SK-N-SH (cell line): ENCODE measurements around the gene HCN1.

Experiments used
- CHD2 ChIP-seq: fragments of 150-350 bp; IDR thresholded peaks from 2 replicates; pipeline ENCODE4 v1.6.1; 2018; ENCODE audit warnings: low read length; ENCODE audit not compliant: partially characterized antibody
- CTCF ChIP-seq: fragments of 200-600 bp; sonication (generic); IDR thresholded peaks from 2 replicates; pipeline ENCODE4 v1.6.1; 2017; ENCODE audit warnings: antibody characterized with exemption, mild to moderate bottlenecking, moderate library complexity
- EP300 ChIP-seq, 2 experiments: IDR thresholded peaks; 2 replicates each; pipeline versions ENCODE4 v1.4.0 to v1.6.1; 2012; ENCODE audit warnings: borderline replicate concordance in 1 of 2, low read depth in 1 of 2, low read length in 1 of 2
- EZH2phosphoT487 ChIP-seq: fragments of 200-600 bp; sonication (generic); IDR thresholded peaks from 2 replicates; pipeline ENCODE4 v1.6.1; 2017; ENCODE audit warnings: low read depth, mixed run types, mild to moderate bottlenecking, antibody characterized with exemption, moderate library complexity, borderline replicate concordance
- MAX ChIP-seq: IDR thresholded peaks from 2 replicates; pipeline ENCODE4 v1.4.0; 2012; ENCODE audit warnings: low read depth
- MEF2A ChIP-seq: IDR thresholded peaks from 2 replicates; pipeline ENCODE4 v1.4.0; 2012; ENCODE audit warnings: low read depth, borderline replicate concordance
- MXI1 ChIP-seq: IDR thresholded peaks from 2 replicates; pipeline ENCODE4 v1.6.1; 2012; ENCODE audit warnings: mild to moderate bottlenecking, low read depth, low read length, improper control_type of control experiment
- NFIC ChIP-seq: IDR thresholded peaks from 2 replicates; pipeline ENCODE4 v1.4.0; 2012; ENCODE audit warnings: borderline replicate concordance
- POLR2AphosphoS5 ChIP-seq: IDR thresholded peaks from 2 replicates; pipeline ENCODE4 v1.6.1; 2012; ENCODE audit warnings: low read depth, low read length
- REST ChIP-seq: IDR thresholded peaks from 2 replicates; pipeline ENCODE4 v1.6.1; 2012; ENCODE audit warnings: mild to moderate bottlenecking, low read depth, low read length, moderate library complexity
- SMC3 ChIP-seq: IDR thresholded peaks from 2 replicates; pipeline ENCODE4 v1.6.1; 2012; ENCODE audit warnings: low read depth, low read length, improper control_type of control experiment
- USF2 ChIP-seq: fragments of 150-350 bp; IDR thresholded peaks from 2 replicates; pipeline ENCODE4 v1.6.1; 2017; ENCODE audit warnings: antibody characterized with exemption, low read length, low read depth, borderline replicate concordance
- YY1 ChIP-seq: IDR thresholded peaks from 2 replicates; pipeline ENCODE4 v1.4.0; 2012; ENCODE audit warnings: low read depth, mild to moderate bottlenecking
- ZBTB33 ChIP-seq: IDR thresholded peaks from 2 replicates; pipeline ENCODE4 v1.4.0; 2012; ENCODE audit warnings: low read depth, borderline replicate concordance

GRCh38 chr5:45694971-45695803 lies 993 bp downstream of the HCN1 start:
- TF ChIP-seq SMC3 (no peak), REST (no peak), USF2 (no peak), YY1 (no peak), NFIC (no peak), CTCF (no peak), EZH2phosphoT487 (no peak), ZBTB33 (no peak), EP300 (IDR thresholded peaks at IDR 0.05; ENCODE audit: borderline replicate concordance in 1 of 2, low read depth in 1 of 2, low read length in 1 of 2) (no peak), CHD2 (no peak), MAX (no peak), POLR2AphosphoS5 (no peak), MXI1 (no peak), MEF2A (no peak)
